ENCODE results near the gene MLF1. TPM values are rescaled to one million over a fixed set of nuclear protein-coding genes. Genes with fewer than 3 reads are reported as not detected.
"Not testable (repeated sequence)": the region's sequence is repeated elsewhere in the genome, so short reads cannot be mapped to it uniquely, and the experiment has no call there.

MLF1 gene
- total RNA-seq, 1 donor from 2014 or later, result 59.8 TPM

- DNase-seq (ENCODE audit: low spot score), result peak; percentile 20
- Mint-ChIP-seq H3K36me3 (ENCODE audit: low read depth, unreplicated experiment) (no peaks in the 10 kb centered on the region), H3K27me3 (ENCODE audit: unreplicated experiment) (no peaks in the 10 kb centered on the region), H3K9me3 (ENCODE audit: unreplicated experiment) (no peaks in the 10 kb centered on the region), H3K4me3 (ENCODE audit: unreplicated experiment) (no peak overlapping the region), H3K4me1 (ENCODE audit: unreplicated experiment) (no peaks in the 10 kb centered on the region), H3K27ac (ENCODE audit: unreplicated experiment) (no peak overlapping the region)
- no peak for TF ChIP-seq CTCF (IDR thresholded peaks at IDR 0.05; ENCODE audit: unreplicated experiment)
These were observed 38.8 kb upstream of the MLF1 start for GRCh38 chr3:158532099-158532734.

DNA sequence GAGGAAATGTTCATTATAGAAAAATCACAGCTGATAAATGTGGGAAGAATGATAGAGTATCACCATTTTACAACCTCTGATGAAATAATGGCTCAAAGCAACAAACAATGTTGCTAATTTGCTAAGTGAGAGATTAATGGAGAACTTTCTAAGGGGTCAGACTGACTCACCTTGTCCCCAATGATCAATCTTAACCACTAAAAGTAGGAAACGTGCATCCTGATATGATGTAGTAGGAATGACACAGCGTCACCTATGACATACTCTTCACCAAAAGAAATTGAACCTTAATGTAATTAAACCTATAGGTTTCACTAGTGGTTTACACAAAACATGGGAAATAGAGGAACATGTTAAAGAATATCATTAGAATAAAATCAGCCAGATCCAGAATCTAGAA, 35.1 kb upstream of the MLF1 start:
- H3K27me3 Mint-ChIP-seq (ENCODE audit: unreplicated experiment), result no peaks in the 10 kb centered on the region
- no peak overlapping the region for H3K27ac Mint-ChIP-seq (ENCODE audit: unreplicated experiment)
- no peaks in the 10 kb centered on the region for H3K9me3 Mint-ChIP-seq (ENCODE audit: unreplicated experiment)

DNA sequence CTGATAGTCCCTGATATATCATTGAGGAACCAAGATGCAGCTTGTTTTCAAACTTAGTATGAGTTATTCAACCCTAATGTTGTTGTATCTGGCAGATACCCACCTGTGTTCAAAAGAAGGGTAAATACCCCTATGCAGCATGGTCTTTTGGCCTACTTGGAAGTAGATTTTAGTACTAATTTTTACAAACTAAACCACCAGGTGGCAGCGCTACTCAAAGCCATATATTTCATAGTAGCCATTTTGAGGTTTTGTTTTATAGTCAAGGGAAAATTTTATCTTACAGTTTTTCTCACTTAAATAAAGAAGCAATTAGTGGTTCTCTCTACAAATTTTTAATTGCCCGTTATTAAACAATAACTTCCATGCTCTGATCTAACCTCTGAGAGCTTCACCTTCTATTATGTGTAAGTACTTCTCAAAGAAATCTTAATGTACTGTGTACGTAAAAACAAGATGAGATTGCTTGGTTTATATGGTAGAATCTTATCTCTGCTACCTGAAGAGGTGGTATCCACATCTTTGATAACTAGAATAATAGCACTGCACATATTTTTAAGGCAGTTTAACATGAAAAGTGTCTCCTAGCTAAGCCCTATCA, 31.5 kb upstream of the MLF1 start:
- Mint-ChIP-seq H3K4me1 (ENCODE audit: unreplicated experiment) (peaks cover 3% of the 10 kb centered on the region), H3K36me3 (ENCODE audit: low read depth, unreplicated experiment) (no peaks in the 10 kb centered on the region), H3K27ac (ENCODE audit: unreplicated experiment) (no peak overlapping the region), H3K4me3 (ENCODE audit: unreplicated experiment) (no peak overlapping the region), H3K9me3 (ENCODE audit: unreplicated experiment) (no peaks in the 10 kb centered on the region), H3K27me3 (ENCODE audit: unreplicated experiment) (no peaks in the 10 kb centered on the region)
- DNase-seq (ENCODE audit: low spot score), result peak; percentile 47
- TF ChIP-seq CTCF (IDR thresholded peaks at IDR 0.05; ENCODE audit: unreplicated experiment), result peak; percentile 76

More for the DNA sequence above, 35.1 kb upstream of the MLF1 start:
- no peak overlapping the region for H3K4me3 Mint-ChIP-seq (ENCODE audit: unreplicated experiment)
- H3K4me1 Mint-ChIP-seq (ENCODE audit: unreplicated experiment), result no peaks in the 10 kb centered on the region
- no peaks in the 10 kb centered on the region for H3K36me3 Mint-ChIP-seq (ENCODE audit: low read depth, unreplicated experiment)
- DNase-seq (ENCODE audit: low spot score), result no peak
- TF ChIP-seq CTCF (IDR thresholded peaks at IDR 0.05; ENCODE audit: unreplicated experiment), result no peak

DNA sequence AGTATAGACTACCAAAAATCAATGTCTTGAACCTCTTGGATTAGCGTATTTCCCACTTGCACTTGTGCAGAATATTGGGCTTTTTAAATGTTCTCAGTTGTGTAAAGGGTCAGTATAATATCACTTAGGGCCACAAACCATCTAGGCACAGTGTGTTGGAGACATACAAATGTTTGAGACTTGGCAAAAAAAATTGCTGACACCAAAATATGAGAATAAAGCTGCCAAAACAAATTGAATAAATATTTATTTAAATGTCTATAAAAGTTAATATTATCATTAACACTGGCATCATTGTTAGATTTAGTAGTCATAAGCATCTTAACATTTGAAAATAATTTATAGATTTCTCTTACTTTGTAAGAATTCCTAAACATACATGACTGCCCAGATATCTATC, 30.9 kb upstream of the MLF1 start:
- no peak for DNase-seq (ENCODE audit: low spot score)
- no peak for TF ChIP-seq CTCF (IDR thresholded peaks at IDR 0.05; ENCODE audit: unreplicated experiment)
- no peaks in the 10 kb centered on the region for H3K36me3 Mint-ChIP-seq (ENCODE audit: low read depth, unreplicated experiment)
- H3K27ac Mint-ChIP-seq (ENCODE audit: unreplicated experiment), result no peak overlapping the region
- H3K4me1 Mint-ChIP-seq (ENCODE audit: unreplicated experiment), result peaks cover 3% of the 10 kb centered on the region
- no peak overlapping the region for H3K4me3 Mint-ChIP-seq (ENCODE audit: unreplicated experiment)
- H3K27me3 Mint-ChIP-seq (ENCODE audit: unreplicated experiment), result no peaks in the 10 kb centered on the region
- no peaks in the 10 kb centered on the region for H3K9me3 Mint-ChIP-seq (ENCODE audit: unreplicated experiment)

DNA sequence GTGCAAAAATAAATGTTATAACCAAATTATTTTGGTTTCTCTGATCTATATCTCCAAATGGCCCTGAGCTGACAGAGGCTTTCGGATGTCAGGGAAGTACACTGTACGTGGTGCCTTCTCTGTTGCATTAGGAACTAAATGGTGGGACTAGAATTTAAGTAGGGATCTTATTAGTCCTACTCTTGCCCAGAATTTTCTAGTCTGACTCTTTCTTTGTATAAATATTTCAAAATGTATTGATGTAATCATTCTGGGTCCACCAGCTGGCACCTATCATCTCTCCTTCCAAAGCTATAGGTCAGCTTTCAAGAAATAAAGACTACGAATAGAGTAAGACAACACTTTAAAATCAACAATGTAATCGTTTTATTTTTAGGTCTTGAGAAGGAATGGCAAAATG, 22.3 kb upstream of the MLF1 start:
- H3K27ac Mint-ChIP-seq (ENCODE audit: unreplicated experiment), result no peak overlapping the region
- no peaks in the 10 kb centered on the region for H3K4me1 Mint-ChIP-seq (ENCODE audit: unreplicated experiment)
- H3K4me3 Mint-ChIP-seq (ENCODE audit: unreplicated experiment), result no peak overlapping the region
- no peaks in the 10 kb centered on the region for H3K36me3 Mint-ChIP-seq (ENCODE audit: low read depth, unreplicated experiment)
- no peak for TF ChIP-seq CTCF (IDR thresholded peaks at IDR 0.05; ENCODE audit: unreplicated experiment)
- no peak for DNase-seq (ENCODE audit: low spot score)
- H3K9me3 Mint-ChIP-seq (ENCODE audit: unreplicated experiment), result no peaks in the 10 kb centered on the region
- peaks cover 1% of the 10 kb centered on the region for H3K27me3 Mint-ChIP-seq (ENCODE audit: unreplicated experiment)

DNA sequence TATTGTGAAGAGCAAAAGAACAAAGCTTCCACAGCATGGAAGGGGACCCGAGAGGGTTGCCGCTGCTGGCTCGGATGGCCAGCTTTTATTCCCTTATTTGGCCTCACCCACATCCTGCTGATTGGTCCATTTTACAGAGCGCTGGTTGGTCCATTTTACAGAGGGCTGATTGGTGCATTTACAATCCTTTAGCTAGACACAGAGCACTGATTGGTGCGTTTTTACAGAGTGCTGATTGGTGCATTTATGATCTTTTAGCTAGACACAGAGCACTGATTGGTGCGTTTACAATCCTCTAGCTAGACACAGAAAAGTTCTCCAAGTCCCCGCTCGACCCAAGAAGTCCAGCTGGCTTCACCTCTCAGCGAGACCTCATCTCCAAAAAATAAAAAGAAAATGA, 21.1 kb upstream of the MLF1 start:
- H3K27ac Mint-ChIP-seq (ENCODE audit: unreplicated experiment); H3K9me3 Mint-ChIP-seq (ENCODE audit: unreplicated experiment); H3K4me1 Mint-ChIP-seq (ENCODE audit: unreplicated experiment); H3K4me3 Mint-ChIP-seq (ENCODE audit: unreplicated experiment); H3K36me3 Mint-ChIP-seq (ENCODE audit: low read depth, unreplicated experiment); H3K27me3 Mint-ChIP-seq (ENCODE audit: unreplicated experiment); DNase-seq (ENCODE audit: low spot score): not testable (repeated sequence)
